Tibial nerve (tissue), 4 donors: ENCODE measurements around the gene SF1. TPM values are rescaled to one million over a fixed set of nuclear protein-coding genes. Genes with fewer than 3 reads are reported as not detected.
A peak's percentile ranks its signal among the peaks of the same experiment; 100 is the strongest.

ENCODE experiments used
- DNase-seq, 2 donors: peaks; one replicate each; pipeline ENCODE4 v3.0.0-alpha.2; 2019; ENCODE audit warnings: low spot score in 2 of 2
- H3K27ac ChIP-seq, 4 donors: fragments of 200-600 bp; sonication (generic) in 3 of 4; one replicate each; pipeline ENCODE4 v1.5.1; 2017 to 2019; ENCODE audit warnings: mild to moderate bottlenecking in 1 of 4
- H3K27me3 ChIP-seq, 2 donors: fragments of 200-600 bp; sonication (generic) in 1 of 2; one replicate each; pipeline versions ENCODE4 v1.5.1 to v1.6.0; 2017 to 2019
- H3K36me3 ChIP-seq, 3 donors: fragments of 200-600 bp; sonication (generic); one replicate each; pipeline ENCODE4 v1.5.1; 2018 to 2019
- H3K4me1 ChIP-seq, 4 donors: fragments of 200-600 bp; sonication (generic) in 3 of 4; one replicate each; pipeline ENCODE4 v1.5.1; 2017 to 2019
- H3K4me3 ChIP-seq, 4 donors: fragments of 200-600 bp; sonication (generic) in 3 of 4; one replicate each; pipeline ENCODE4 v1.5.1; 2017 to 2019; ENCODE audit warnings: mild to moderate bottlenecking in 1 of 4, moderate library complexity in 1 of 4
- H3K9me3 ChIP-seq, 4 donors: fragments of 200-600 bp; sonication (generic) in 3 of 4; one replicate each; pipeline ENCODE4 v1.5.1; 2017 to 2019
- EP300 ChIP-seq, 2 donors: sonication (generic); formaldehyde crosslinking; IDR thresholded peaks; one replicate each; pipeline ENCODE4 v1.6.1; 2017; ENCODE audit warnings: antibody characterized with exemption in 2 of 2, mild to moderate bottlenecking in 1 of 2
- POLR2A ChIP-seq, 2 donors: fragments of 450-650 bp; IDR thresholded peaks; one replicate each; pipeline ENCODE4 v1.6.1; 2017; ENCODE audit warnings: antibody characterized with exemption in 2 of 2, mild to moderate bottlenecking in 2 of 2, moderate library complexity in 2 of 2
- WGBS, 2 donors: methylation state at CpG; one replicate each; pipeline ENCODE4 v1.1.5; 2018; 5-methylcytosine and 5-hydroxymethylcytosine counted together
- total RNA-seq, 4 donors: library from RNA; depleted of rRNA; stranded (reverse); fragments of >200 nt; gene quantifications; one replicate each; pipeline ENCODE4 v1.1.0, GENCODE V29; 2016
- TF ChIP-seq, protein P1 (sequence below), 5 experiments: fragments of 200-600 bp in 3 of 5; fragments of 450-650 bp in 2 of 5; sonication (generic) in 3 of 5; IDR thresholded peaks; one replicate each; pipeline ENCODE4 v1.5.1; 2016 to 2019; ENCODE audit warnings: antibody characterized with exemption in 5 of 5, mild to moderate bottlenecking in 3 of 5, moderate library complexity in 2 of 5

SF1 gene
- total RNA-seq, 4 donors from 2014 or later, result 368 to 416 (median 372) TPM

DNA sequence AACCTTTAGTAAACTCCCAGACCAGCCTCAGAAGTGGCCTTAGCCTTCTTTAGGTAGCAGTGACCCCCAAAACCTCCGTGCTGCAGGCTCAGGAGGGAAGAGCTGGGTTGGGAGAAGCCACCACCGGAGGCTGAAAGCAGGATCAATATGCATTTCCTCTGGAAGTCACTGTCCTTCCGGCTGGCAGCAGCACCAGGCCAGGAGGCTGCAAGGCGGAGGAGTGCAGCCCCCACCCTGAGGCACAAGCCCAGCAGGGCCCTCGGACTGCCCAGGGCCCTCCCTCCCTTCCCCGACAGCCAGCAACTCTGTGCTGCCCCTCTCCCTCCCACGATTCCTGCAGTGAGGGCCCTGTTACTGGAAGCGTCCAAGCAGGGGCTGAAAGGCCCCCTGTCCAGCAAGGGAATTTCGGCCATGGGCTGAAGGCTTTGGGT is 52.1 kb downstream of the SF1 start:
- TF ChIP-seq POLR2A (IDR thresholded peaks at IDR 0.05) (no peak), EP300 (IDR thresholded peaks at IDR 0.05) (no peak)
- TF ChIP-seq, protein P1, sequence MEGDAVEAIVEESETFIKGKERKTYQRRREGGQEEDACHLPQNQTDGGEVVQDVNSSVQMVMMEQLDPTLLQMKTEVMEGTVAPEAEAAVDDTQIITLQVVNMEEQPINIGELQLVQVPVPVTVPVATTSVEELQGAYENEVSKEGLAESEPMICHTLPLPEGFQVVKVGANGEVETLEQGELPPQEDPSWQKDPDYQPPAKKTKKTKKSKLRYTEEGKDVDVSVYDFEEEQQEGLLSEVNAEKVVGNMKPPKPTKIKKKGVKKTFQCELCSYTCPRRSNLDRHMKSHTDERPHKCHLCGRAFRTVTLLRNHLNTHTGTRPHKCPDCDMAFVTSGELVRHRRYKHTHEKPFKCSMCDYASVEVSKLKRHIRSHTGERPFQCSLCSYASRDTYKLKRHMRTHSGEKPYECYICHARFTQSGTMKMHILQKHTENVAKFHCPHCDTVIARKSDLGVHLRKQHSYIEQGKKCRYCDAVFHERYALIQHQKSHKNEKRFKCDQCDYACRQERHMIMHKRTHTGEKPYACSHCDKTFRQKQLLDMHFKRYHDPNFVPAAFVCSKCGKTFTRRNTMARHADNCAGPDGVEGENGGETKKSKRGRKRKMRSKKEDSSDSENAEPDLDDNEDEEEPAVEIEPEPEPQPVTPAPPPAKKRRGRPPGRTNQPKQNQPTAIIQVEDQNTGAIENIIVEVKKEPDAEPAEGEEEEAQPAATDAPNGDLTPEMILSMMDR (IDR thresholded peaks at IDR 0.05), result no peak
- peaks cover 0 to 20% of the 10 kb centered on the region in 2 donors for H3K27me3 ChIP-seq
- no peaks in the 10 kb centered on the region for H3K36me3 ChIP-seq
- no peak for DNase-seq
- H3K4me3 ChIP-seq, result no peak overlapping the region
- no peaks in the 10 kb centered on the region for H3K9me3 ChIP-seq
- 22 to 38% methylated on average over 9 of the region's 9 CpGs for WGBS, 2 donors
- H3K27ac ChIP-seq, result no peak overlapping the region
- H3K4me1 ChIP-seq, result peaks cover 0 to 12% (median 3%) of the 10 kb centered on the region in 4 donors

DNA sequence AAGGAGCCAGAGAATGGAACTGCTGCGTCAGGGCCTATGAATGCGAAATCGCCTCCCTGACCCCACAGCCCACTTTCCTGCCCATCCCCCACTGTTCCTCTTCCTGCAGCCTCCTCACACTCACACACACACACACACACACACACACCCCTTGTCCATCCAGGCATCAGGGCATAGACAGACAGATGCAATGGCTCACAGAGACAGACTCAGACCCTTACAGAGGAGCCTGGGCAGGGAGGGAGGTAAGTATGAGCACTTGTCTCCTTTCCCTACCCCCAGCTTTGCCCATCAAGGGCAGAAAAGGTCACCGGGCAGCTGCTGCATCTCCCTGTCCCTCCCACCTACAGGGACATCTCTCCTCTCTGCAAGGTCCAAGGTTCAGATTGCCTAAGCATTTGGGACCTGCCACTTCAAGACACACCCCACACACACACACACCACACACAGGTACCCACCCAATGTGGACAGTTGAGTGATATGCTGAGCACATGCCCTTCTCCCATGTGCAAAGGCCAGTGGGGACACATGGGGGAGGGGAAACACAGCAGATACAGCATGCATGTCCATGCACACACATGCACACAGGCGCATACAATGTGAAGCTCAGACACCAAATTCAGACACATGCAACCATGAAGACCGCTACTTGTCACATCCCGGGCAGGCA is 53.3 kb downstream of the SF1 start:
- 66 to 74% methylated on average over 7 of the region's 7 CpGs for WGBS, 2 donors
- no peak for DNase-seq
- Histone ChIP-seq H3K4me3 (no peak overlapping the region), H3K36me3 (no peaks in the 10 kb centered on the region), H3K27me3 (peaks cover 0 to 33% of the 10 kb centered on the region in 2 donors), H3K9me3 (no peaks in the 10 kb centered on the region), H3K4me1 (peaks cover 0 to 10% (median 3%) of the 10 kb centered on the region in 4 donors), H3K27ac (no peak overlapping the region)
- TF ChIP-seq, protein P1 (IDR thresholded peaks at IDR 0.05), result no peak
- TF ChIP-seq EP300 (IDR thresholded peaks at IDR 0.05) (no peak), POLR2A (IDR thresholded peaks at IDR 0.05) (no peak)

DNA sequence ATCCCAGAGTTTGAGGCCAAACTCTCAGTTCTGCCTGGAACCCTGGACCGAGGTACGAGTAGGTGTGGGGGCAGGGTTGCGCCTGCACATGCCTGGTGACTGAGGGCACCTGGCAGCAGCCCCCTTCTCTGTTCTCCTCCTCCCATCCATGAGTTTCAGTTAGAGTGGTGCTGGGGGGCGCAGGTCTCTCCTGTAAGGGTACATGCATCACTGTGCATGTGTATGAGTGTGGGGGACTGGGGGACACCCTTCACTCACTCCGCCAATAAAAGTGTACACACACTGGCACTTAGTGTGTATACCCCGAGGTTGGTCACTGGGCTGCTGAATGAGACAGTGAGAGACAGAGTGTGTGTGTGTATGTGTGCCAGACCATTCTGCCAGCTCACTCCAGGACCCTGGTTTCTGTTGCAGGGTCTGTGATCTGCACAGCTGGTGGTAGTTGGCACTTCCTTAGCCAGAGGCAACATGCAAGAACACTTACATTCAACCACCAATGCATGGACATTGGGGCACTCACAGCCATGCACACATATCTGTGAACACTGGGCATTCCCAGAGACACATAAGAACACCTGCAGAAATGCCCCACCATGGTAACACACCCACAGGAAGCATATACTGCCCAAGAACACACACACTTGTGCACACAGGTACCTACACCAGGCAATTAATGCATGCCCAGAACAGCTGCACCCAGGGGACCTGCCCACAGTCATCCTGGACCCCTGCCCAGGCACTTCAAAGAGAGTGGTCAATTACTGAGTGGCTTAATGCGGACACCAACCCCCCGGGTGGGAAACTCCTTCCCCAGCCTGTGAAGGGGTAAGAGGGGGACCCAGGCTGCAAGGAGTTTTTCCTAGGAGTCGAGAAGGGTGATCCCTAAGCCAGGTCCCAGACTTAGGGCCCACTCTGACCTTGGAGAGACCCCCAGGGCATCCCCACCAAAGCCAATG is 54.2 kb downstream of the SF1 start:
- H3K27me3 ChIP-seq, result peaks cover 0 to 41% of the 10 kb centered on the region in 2 donors
- no peak overlapping the region for H3K4me3 ChIP-seq
- H3K9me3 ChIP-seq, result no peaks in the 10 kb centered on the region
- 62% methylated on average over 9 of the region's 9 CpGs for WGBS, 2 donors
- no peaks in the 10 kb centered on the region for H3K36me3 ChIP-seq
- TF ChIP-seq, protein P1 (IDR thresholded peaks at IDR 0.05), result no peak
- no peak for TF ChIP-seq POLR2A (IDR thresholded peaks at IDR 0.05)
- no peak for TF ChIP-seq EP300 (IDR thresholded peaks at IDR 0.05)
- peaks cover 0 to 7% (median 3%) of the 10 kb centered on the region in 4 donors for H3K4me1 ChIP-seq
- H3K27ac ChIP-seq, result no peak overlapping the region
- DNase-seq, result no peak

DNA sequence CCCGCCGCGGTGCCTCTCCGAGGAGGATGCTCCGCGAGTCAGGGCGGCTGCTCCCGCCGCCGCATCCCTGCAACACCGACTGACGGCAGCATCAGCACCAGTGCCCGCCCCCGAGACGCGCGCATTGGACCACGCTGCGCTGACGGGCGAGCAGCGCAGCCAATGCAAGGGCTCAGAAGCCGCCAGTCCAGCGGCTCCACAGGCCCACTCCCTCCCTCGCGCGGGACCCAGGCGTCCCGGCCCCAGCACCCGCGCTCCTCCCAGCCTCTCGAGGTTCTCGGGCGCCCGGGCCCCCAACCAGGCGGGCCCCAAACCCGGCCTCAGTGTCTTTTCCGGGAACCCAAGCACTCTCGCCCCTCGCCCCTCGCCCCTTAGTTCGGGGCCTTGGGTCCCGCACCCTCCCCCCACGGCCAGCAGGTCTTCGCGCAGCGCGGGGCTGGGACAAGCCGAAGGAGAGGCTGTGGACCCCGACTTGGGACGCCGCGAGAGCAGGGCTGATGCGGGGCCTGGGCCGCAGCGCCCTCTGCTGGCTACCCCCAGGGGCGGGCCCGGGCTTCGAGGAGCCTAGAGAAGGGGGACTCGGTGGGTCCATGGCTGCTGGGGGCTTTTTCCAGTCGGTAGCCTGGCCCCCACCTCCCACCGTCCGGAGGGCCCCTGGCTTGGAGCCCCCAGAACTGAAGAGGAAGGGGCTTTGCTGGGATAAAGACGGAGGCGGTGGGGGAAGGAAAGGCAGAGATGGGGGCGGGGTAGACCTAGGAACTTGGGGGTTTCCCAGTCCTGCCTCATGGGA is 55.0 kb downstream of the SF1 start, which contains the start of gene NRXN2:
Gene NRXN2, minus strand, starts transcription at position 81 of the 790 bp plus-strand sequence. CDS start 9,498 bp downstream, outside the sequence.
- TF ChIP-seq EP300 (IDR thresholded peaks at IDR 0.05) (peak in 1 of 2 donors; percentile 10), POLR2A (IDR thresholded peaks at IDR 0.05) (no peak)
- TF ChIP-seq, protein P1 (IDR thresholded peaks at IDR 0.05), result peak; percentile 92 to 99 (median 96)
- Histone ChIP-seq H3K27ac (peak within 1 kb of the TSS in 3 of 4 donors; percentile 29 to 70 (median 43)), H3K36me3 (no peaks in the 10 kb centered on the region), H3K4me3 (peak within 1 kb of the TSS; percentile 62 to 100 (median 70)), H3K27me3 (peaks cover 0 to 50% of the 10 kb centered on the region in 2 donors), H3K4me1 (peaks cover 0 to 7% (median 3%) of the 10 kb centered on the region in 4 donors), H3K9me3 (no peaks in the 10 kb centered on the region)
- WGBS, 2 donors, result 4 to 19% methylated on average over 6 to 35 of the region's 66 CpGs
- DNase-seq, result peak; percentile 64 to 68
